GM23248 (cell line): ENCODE results near the gene IPO4.

Experiments
- EZH2 ChIP-seq: fragments of 200-600 bp; sonication (generic); IDR thresholded peaks from 2 replicates; pipeline ENCODE4 v1.6.1; 2018; ENCODE audit warnings: antibody characterized with exemption, mild to moderate bottlenecking; ENCODE audit not compliant: insufficient read depth, poor library complexity, severe bottlenecking
- EZH2phosphoT487 ChIP-seq: fragments of 200-600 bp; sonication (generic); IDR thresholded peaks from 2 replicates; pipeline ENCODE4 v1.6.1; 2018; ENCODE audit warnings: antibody characterized with exemption, moderate library complexity, mild to moderate bottlenecking, low read depth; ENCODE audit not compliant: insufficient read depth

GRCh38 chr14:24197056-24197450 is 8.4 kb upstream of the IPO4 start:
- TF ChIP-seq EZH2phosphoT487 = no peak
- TF ChIP-seq EZH2 = no peak
